ENCODE results near the gene INPP5B.

INPP5B gene

DNA sequence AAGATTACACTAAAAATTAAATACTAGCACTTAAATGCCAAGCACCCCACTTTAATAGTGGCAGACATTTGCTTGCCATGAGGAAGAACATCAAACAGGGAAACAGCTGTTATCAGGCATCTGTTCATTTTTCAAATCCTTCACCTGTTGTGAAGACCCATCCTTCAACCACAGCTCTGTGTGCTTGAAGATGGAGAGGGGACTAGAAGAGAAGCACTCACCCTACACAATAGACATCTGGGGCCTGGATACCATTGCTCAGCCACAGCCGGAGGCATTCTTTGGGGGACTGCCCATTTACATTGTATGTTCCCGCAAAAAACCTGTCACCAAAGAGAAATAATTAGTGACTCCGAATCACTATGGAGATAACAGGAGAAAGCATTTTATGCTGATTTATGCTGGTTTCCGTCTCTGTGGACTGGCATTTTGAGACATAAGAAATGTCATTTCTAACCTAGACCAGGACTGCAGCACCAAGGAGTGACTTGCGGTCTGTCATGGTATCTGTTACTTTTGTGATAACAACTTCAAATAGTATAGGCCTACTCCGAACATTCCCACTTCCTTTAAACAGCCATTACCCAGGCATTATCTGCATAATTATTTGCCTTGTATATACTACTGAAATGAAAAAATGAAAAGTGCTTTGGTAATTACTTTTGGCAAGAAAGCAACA lies 58.7 kb downstream of the INPP5B start:
- peaks cover 43 to 83% of the 10 kb centered on the region in 2 donors for H3K36me3 ChIP-seq (ENCODE audit: control insufficient read depth in 1 of 2, insufficient read depth in 2 of 2, low read length in 2 of 2)
- no peak overlapping the region for H3K4me3 ChIP-seq (ENCODE audit: low read depth in 1 of 2, low read length in 2 of 2)
- no peaks in the 10 kb centered on the region for H3K4me1 ChIP-seq (ENCODE audit: control insufficient read depth in 1 of 2, insufficient read depth in 2 of 2, low read length in 2 of 2)
- no peaks in the 10 kb centered on the region for H3K27me3 ChIP-seq (ENCODE audit: low read depth, low read length)
- H3K9me3 ChIP-seq (ENCODE audit: control insufficient read depth in 1 of 2, low read length in 2 of 2), result no peaks in the 10 kb centered on the region
- no peak overlapping the region for H3K27ac ChIP-seq (ENCODE audit: low read length)

DNA sequence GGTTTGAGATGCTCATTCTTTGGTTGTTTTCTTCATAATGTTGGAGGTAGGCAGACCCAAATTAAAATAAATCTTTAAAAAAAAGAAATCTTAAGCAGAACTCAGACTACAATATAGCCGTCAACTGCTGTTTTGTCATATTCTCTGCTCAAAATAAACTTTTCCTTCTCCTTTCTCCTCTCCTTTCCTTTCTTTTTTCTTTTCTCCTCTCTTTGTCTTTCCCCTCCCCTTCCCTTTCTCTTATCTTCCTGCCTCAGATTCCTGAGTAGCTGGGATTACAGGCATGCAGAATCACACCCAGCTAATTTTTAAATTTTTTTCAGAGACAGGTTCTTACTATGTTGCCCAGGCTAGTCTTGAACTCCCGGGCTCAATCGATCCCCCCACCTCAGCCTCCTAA lies 62.7 kb downstream of the INPP5B start:
- Histone ChIP-seq H3K4me1 (ENCODE audit: control insufficient read depth in 1 of 2, insufficient read depth in 2 of 2, low read length in 2 of 2) (no peaks in the 10 kb centered on the region), H3K36me3 (ENCODE audit: control insufficient read depth in 1 of 2, insufficient read depth in 2 of 2, low read length in 2 of 2) (peaks cover 65 to 94% of the 10 kb centered on the region in 2 donors), H3K27me3 (ENCODE audit: low read depth, low read length) (no peaks in the 10 kb centered on the region), H3K9me3 (ENCODE audit: control insufficient read depth in 1 of 2, low read length in 2 of 2) (no peaks in the 10 kb centered on the region), H3K27ac (ENCODE audit: low read length) (no peak overlapping the region), H3K4me3 (ENCODE audit: low read depth in 1 of 2, low read length in 2 of 2) (no peak overlapping the region)

DNA sequence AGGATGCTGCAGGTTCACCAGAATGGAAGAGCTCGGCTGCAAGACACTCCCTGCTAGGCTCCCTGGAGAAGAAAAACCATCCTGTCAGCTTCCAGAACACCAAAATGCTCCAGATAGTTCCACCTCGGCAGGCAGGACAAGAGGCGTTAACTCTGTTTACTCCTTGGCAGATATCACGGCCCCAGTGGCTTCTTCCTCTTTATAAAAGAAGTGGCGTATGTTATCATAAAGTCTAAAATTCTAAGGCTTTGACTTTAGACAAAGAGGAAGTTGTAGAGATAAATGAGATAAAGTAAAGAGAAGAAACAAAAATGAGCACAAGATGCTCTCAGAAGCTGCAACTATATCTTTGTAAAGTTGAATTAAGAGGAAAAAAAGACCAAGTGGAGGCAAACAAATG lies 63.2 kb downstream of the INPP5B start:
- Histone ChIP-seq H3K27ac (ENCODE audit: low read length) (no peak overlapping the region), H3K4me1 (ENCODE audit: control insufficient read depth in 1 of 2, insufficient read depth in 2 of 2, low read length in 2 of 2) (no peaks in the 10 kb centered on the region), H3K36me3 (ENCODE audit: control insufficient read depth in 1 of 2, insufficient read depth in 2 of 2, low read length in 2 of 2) (peaks cover 62 to 91% of the 10 kb centered on the region in 2 donors), H3K9me3 (ENCODE audit: control insufficient read depth in 1 of 2, low read length in 2 of 2) (no peaks in the 10 kb centered on the region), H3K27me3 (ENCODE audit: low read depth, low read length) (no peaks in the 10 kb centered on the region), H3K4me3 (ENCODE audit: low read depth in 1 of 2, low read length in 2 of 2) (no peak overlapping the region)

DNA sequence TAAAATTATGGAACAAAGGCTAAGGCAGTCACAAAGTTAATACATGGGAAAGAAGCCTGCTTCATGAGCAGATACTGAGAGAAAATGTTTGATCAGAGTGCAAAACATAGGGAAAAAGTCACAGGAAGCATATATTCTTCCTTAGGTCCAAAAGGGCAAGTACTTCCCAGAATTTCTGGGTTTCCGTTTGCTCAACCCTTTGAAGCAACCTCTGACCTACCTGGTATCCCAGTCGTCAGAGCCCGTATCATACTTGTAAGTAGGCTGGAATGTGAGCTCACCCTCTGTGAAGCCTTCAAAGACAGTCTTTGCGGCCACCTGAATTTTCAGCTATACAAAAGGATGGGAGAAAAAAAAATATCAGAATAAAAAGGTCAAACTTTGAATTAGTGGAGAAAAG lies 67.0 kb downstream of the INPP5B start:
- no peaks in the 10 kb centered on the region for H3K9me3 ChIP-seq (ENCODE audit: control insufficient read depth in 1 of 2, low read length in 2 of 2)
- no peaks in the 10 kb centered on the region for H3K27me3 ChIP-seq (ENCODE audit: low read depth, low read length)
- no peak overlapping the region for H3K4me3 ChIP-seq (ENCODE audit: low read depth in 1 of 2, low read length in 2 of 2)
- peaks cover 56 to 82% of the 10 kb centered on the region in 2 donors for H3K36me3 ChIP-seq (ENCODE audit: control insufficient read depth in 1 of 2, insufficient read depth in 2 of 2, low read length in 2 of 2)
- H3K4me1 ChIP-seq (ENCODE audit: control insufficient read depth in 1 of 2, insufficient read depth in 2 of 2, low read length in 2 of 2), result no peaks in the 10 kb centered on the region
- no peak overlapping the region for H3K27ac ChIP-seq (ENCODE audit: low read length)

DNA sequence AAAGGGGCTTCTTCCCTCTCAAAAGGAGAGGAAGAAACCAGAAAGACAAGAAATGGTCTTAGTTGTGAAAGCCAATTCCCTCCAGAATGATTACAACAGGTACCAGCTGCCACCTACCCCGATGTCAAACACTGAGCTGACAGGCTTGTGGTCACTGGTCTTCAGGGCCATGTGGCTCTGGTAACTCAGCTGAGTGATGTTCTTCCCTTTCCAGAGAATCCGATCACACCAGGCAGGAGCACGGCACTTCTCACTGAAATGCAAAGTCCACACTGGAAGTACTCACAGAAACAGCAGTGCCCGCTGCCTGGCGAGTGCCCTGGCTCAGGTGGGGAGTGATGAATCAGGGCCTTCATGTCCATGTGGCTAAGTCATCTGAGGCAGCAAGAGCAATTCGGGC lies 68.8 kb downstream of the INPP5B start:
- Histone ChIP-seq H3K4me1 (ENCODE audit: control insufficient read depth in 1 of 2, insufficient read depth in 2 of 2, low read length in 2 of 2) (no peaks in the 10 kb centered on the region), H3K27me3 (ENCODE audit: low read depth, low read length) (no peaks in the 10 kb centered on the region), H3K9me3 (ENCODE audit: control insufficient read depth in 1 of 2, low read length in 2 of 2) (no peaks in the 10 kb centered on the region), H3K27ac (ENCODE audit: low read length) (no peak overlapping the region), H3K4me3 (ENCODE audit: low read depth in 1 of 2, low read length in 2 of 2) (no peak overlapping the region), H3K36me3 (ENCODE audit: control insufficient read depth in 1 of 2, insufficient read depth in 2 of 2, low read length in 2 of 2) (peaks cover 69 to 83% of the 10 kb centered on the region in 2 donors)

DNA sequence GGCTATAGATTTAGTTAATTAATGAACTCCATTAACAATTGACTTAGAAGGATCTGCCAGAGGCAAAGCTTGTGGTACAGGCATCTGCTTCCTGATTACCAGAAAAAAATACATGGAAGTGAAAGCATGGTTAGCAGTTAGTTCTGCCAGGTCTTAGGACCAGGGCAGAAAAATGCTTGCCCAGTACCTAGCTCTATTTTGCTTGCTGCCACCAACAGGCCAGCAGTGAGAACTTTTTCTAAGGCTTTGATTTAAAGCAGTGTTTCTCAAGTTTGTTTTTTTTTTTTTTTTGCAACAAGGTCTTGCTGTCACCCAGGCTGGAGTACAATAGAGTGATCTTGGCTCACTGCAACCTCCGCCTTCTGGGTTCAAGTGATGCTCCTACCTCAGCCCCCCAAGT lies 71.0 kb downstream of the INPP5B start:
- H3K36me3 ChIP-seq (ENCODE audit: control insufficient read depth in 1 of 2, insufficient read depth in 2 of 2, low read length in 2 of 2), result peaks cover 58 to 78% of the 10 kb centered on the region in 2 donors
- no peak overlapping the region for H3K4me3 ChIP-seq (ENCODE audit: low read depth in 1 of 2, low read length in 2 of 2)
- H3K4me1 ChIP-seq (ENCODE audit: control insufficient read depth in 1 of 2, insufficient read depth in 2 of 2, low read length in 2 of 2), result no peaks in the 10 kb centered on the region
- no peaks in the 10 kb centered on the region for H3K9me3 ChIP-seq (ENCODE audit: control insufficient read depth in 1 of 2, low read length in 2 of 2)
- H3K27me3 ChIP-seq (ENCODE audit: low read depth, low read length), result no peaks in the 10 kb centered on the region
- H3K27ac ChIP-seq (ENCODE audit: low read length), result no peak overlapping the region

DNA sequence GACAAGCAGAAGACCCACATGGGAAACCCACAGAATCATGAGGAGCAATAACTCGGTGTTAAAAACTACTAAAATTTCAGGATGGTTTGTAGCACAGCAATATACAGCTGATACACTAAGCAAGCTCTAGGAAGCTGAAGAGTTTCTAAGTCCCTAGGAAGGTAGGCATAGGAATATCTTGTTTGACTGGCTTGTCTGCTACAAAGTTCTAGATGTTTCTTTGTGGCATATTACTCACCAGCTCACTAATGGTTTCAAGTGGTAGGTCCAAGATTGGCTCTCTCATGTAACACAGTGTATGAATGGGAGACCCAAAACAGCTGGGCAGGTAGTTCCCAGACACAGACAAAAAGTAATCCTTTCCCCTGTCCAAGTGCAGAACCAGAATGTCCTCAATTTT lies 74.2 kb downstream of the INPP5B start:
- Histone ChIP-seq H3K27me3 (ENCODE audit: low read depth, low read length) (no peaks in the 10 kb centered on the region), H3K36me3 (ENCODE audit: control insufficient read depth in 1 of 2, insufficient read depth in 2 of 2, low read length in 2 of 2) (peaks cover 46 to 78% of the 10 kb centered on the region in 2 donors), H3K27ac (ENCODE audit: low read length) (no peak overlapping the region), H3K9me3 (ENCODE audit: control insufficient read depth in 1 of 2, low read length in 2 of 2) (no peaks in the 10 kb centered on the region), H3K4me3 (ENCODE audit: low read depth in 1 of 2, low read length in 2 of 2) (no peak overlapping the region), H3K4me1 (ENCODE audit: control insufficient read depth in 1 of 2, insufficient read depth in 2 of 2, low read length in 2 of 2) (no peaks in the 10 kb centered on the region)

DNA sequence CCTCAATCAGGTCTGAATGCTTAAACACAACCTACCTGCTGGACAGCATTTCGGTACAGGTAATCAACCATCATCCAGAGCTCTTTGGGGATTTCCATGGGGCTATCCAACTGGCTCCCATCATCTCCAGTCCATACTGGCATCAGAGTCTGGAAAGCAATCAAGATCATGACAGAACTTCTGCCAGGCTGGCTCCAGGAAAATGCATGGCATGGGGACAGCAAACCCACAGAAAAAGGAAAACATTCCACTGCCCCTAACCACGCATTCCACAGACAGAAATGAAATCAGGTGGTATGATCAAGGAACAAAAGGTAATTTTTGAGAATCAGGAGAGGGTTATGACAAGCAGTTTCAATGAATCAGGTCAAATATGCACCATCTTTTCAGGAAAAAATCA lies 78.4 kb downstream of the INPP5B start:
- no peaks in the 10 kb centered on the region for H3K9me3 ChIP-seq (ENCODE audit: control insufficient read depth in 1 of 2, low read length in 2 of 2)

DNA sequence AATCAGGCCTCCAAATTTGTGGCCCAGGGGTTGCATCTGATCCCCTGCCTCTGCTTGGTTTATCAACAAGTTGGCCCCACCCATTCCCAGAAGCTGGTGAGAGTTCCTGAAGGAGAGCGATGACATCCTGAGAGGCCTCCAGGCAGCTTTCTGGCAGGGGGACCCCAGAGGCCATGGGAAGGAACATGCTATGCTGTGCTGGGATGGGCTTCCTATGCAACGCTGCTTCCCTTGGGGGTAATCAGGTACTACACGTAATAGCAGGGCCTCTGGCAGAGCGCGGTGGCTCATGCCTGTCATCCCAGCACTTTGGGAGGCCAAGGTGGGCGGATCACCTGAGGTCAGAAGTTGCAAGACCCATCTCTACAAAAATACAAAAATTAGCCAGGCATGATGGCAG lies 79.1 kb downstream of the INPP5B start:
- H3K4me3 ChIP-seq (ENCODE audit: low read depth in 1 of 2, low read length in 2 of 2), result no peak overlapping the region
- H3K27ac ChIP-seq (ENCODE audit: low read length), result no peak overlapping the region
- no peaks in the 10 kb centered on the region for H3K27me3 ChIP-seq (ENCODE audit: low read depth, low read length)
- no peaks in the 10 kb centered on the region for H3K9me3 ChIP-seq (ENCODE audit: control insufficient read depth in 1 of 2, low read length in 2 of 2)
- H3K36me3 ChIP-seq (ENCODE audit: control insufficient read depth in 1 of 2, insufficient read depth in 2 of 2, low read length in 2 of 2), result peaks cover 38 to 80% of the 10 kb centered on the region in 2 donors
- H3K4me1 ChIP-seq (ENCODE audit: control insufficient read depth in 1 of 2, insufficient read depth in 2 of 2, low read length in 2 of 2), result no peaks in the 10 kb centered on the region

More for the DNA sequence above, 78.4 kb downstream of the INPP5B start:
- H3K4me1 ChIP-seq (ENCODE audit: control insufficient read depth in 1 of 2, insufficient read depth in 2 of 2, low read length in 2 of 2), result no peaks in the 10 kb centered on the region
- peaks cover 43 to 83% of the 10 kb centered on the region in 2 donors for H3K36me3 ChIP-seq (ENCODE audit: control insufficient read depth in 1 of 2, insufficient read depth in 2 of 2, low read length in 2 of 2)
- no peaks in the 10 kb centered on the region for H3K27me3 ChIP-seq (ENCODE audit: low read depth, low read length)
- no peak overlapping the region for H3K27ac ChIP-seq (ENCODE audit: low read length)
- H3K4me3 ChIP-seq (ENCODE audit: low read depth in 1 of 2, low read length in 2 of 2), result no peak overlapping the region

DNA sequence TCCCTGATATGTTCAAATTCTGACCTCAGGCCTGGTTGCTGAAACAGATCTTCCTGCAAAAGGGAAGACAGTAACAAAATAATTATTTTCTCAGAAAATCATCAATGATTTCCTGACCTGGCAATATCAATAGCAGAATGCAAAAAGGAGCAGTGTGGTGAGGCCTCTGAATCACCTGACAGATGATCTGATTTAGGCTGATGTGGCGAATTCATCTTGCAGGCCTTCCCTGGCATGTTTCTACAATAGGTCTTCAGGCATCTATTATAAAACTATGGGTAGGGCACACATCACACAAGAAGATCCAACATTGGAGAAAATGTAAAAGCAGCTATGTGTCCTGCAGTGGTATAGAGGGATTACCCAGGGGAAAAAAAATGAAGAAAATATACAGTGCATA lies 80.4 kb downstream of the INPP5B start:
- no peaks in the 10 kb centered on the region for H3K9me3 ChIP-seq (ENCODE audit: control insufficient read depth in 1 of 2, low read length in 2 of 2)
- H3K4me1 ChIP-seq (ENCODE audit: control insufficient read depth in 1 of 2, insufficient read depth in 2 of 2, low read length in 2 of 2), result no peaks in the 10 kb centered on the region
- peaks cover 36 to 79% of the 10 kb centered on the region in 2 donors for H3K36me3 ChIP-seq (ENCODE audit: control insufficient read depth in 1 of 2, insufficient read depth in 2 of 2, low read length in 2 of 2)
- H3K27ac ChIP-seq (ENCODE audit: low read length), result no peak overlapping the region
- H3K4me3 ChIP-seq (ENCODE audit: low read depth in 1 of 2, low read length in 2 of 2), result no peak overlapping the region
- H3K27me3 ChIP-seq (ENCODE audit: low read depth, low read length), result no peaks in the 10 kb centered on the region

DNA sequence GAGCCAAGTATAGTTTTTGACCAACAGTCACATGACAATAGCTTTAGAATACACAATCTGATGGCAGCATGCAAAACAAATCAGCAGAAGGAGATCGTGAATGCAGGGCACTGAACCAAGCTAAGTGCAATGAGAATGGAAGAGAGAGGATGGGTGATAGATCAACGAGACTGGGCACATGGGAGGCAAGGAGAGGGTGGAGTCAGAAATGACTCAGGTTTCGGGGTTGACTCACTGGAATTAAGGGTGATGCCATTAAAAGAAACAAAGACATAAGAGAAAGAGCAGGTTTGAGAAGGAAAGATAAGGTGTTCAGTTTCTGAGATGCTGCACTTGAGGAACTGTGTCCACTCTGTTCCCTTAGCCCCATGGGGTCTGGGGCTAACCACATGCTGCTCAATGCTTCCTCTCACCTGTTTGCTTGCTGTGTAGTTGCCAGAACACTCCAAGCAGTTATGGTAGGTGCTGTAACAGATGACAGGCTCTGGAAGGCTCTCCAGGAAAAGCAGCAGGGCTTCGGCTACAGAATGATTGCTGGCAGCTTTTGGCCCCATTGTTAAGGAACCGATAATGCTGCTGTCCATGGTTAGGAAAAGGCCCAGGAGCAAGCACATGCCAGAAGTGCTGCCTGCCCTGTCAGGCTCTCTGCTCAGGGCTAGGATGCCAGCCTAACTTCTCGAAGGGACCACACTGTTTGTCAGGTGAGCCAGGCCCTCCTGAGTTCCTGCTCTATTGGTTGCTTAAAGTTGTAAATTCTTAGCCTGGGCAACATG lies 81.3 kb downstream of the INPP5B start:
- Histone ChIP-seq H3K27me3 (ENCODE audit: low read depth, low read length) (no peaks in the 10 kb centered on the region), H3K4me1 (ENCODE audit: control insufficient read depth in 1 of 2, insufficient read depth in 2 of 2, low read length in 2 of 2) (peaks cover 0 to under 1% of the 10 kb centered on the region in 2 donors), H3K4me3 (ENCODE audit: low read depth in 1 of 2, low read length in 2 of 2) (no peak overlapping the region), H3K9me3 (ENCODE audit: control insufficient read depth in 1 of 2, low read length in 2 of 2) (no peaks in the 10 kb centered on the region), H3K36me3 (ENCODE audit: control insufficient read depth in 1 of 2, insufficient read depth in 2 of 2, low read length in 2 of 2) (peaks cover 40 to 72% of the 10 kb centered on the region in 2 donors), H3K27ac (ENCODE audit: low read length) (no peak overlapping the region)

Data from muscle layer of duodenum (tissue), 2 donors.